Tongue (tissue), 2 donors: Measurements from ENCODE around the gene SKOR1. TPM values are rescaled to one million over a fixed set of nuclear protein-coding genes. Genes with fewer than 3 reads are reported as not detected.

Experiments
- DNase-seq: peaks from one replicate; pipeline ENCODE4 v3.0.0-alpha.2; 2015
- total RNA-seq: library from RNA; depleted of rRNA; stranded (reverse); fragments of >200 nt; gene quantifications from one replicate; pipeline ENCODE4 v1.2.3, GENCODE V29; 2014

SKOR1 gene
- total RNA-seq, 1 donor from 2014 or later: 0.31 TPM

DNA sequence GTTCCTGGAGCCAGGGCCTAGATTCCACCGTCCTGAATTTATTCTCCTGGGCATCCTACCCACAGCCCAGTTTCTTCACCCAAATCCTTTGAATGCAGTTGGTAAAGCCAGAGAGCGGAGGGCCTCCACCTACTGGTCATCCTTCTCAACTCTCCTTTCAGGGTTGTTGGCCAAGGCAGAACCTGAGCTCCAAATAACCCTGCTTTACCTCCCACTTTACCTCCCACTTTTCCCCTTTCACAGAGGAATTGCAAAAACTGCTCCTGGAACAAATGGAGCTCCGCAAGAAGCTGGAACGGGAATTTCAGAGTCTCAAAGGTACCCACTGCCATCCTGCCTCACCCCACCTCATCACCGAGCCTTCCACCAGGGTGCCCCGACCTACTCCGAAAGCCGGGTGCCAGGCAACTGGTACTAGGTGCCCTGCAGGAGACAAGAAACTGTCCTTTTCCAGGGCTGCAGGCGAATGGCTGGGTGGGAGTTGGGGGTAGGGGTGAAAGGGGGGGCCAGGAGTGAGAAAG is 6.8 kb downstream of the SKOR1 start:
- no peak for DNase-seq

DNA sequence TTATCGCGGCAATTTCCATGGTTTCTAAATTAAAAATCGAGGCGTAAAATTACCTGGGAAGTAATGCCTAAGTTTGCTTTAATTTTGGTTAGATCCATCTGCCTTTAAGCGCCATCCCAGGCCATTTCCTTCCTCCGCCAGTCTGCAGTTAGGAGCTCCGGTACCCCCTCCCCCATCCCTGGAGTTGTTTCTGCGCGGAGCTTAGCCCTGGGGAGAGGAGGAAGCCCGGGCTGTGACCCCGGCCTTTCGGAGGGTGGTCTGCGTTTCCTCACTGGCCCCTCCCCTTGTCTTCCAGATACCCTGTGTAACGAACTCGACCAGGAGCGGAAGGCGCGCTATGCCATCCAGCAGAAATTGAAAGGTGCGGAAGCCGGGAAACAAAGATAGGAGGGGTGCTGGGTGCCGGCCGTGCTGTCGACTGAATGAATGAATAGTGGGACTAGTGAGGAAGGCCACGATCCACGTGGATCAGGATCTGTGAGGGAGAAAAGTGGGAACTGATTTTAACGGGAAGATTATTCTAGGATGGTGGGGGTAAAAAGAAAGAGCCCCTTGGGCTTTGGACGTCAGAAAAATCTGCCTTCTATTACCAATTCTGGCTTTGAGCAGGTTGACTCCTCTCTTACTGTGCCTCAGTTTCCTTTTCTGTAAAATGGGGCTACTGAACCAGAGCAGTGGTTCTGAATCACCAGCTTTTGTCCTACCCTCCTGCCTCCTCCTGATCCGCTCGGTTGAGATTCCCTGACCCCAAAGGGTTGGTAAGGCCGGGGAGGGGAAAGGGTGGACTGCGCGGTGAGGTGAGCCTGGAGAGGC is 7.8 kb downstream of the SKOR1 start:
- DNase-seq: no peak

DNA sequence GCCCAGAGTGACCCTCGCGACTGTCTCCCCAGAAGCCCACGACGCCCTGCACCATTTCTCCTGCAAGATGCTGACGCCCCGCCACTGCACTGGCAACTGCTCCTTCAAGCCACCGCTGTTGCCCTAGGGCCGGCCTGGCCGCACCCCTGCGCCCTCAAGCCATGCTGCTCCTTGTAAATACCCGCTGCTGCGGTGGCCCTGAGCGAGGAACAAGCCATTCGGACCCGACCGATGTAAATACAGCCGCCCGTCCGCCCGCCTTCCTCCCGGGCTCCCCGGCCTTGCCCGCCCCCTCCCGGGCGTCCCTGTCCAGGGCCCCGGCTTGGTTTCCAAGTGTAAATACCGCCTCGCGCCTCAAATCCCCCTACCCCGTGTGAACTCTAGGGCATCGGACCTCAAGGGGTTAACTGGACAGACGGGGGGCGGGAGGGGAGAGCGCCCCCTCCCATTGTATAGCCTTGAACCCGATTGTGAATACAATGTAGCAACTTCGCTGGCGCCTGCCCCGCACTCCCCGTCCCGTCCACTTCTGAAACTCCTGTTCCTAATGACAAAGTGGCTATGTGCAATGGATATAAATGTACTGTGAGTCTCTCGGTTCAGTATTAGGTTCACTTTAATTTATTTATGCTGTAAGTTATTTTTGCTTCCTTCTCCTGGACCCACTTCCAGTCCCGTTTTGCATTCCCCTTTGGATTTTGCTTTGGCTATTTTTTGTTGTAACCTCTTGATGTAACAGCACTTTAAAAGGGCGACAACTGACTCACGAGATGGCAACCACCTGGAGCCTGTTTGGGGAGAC is 8.6 kb downstream of the SKOR1 start:
- DNase-seq: peak; percentile 71

DNA sequence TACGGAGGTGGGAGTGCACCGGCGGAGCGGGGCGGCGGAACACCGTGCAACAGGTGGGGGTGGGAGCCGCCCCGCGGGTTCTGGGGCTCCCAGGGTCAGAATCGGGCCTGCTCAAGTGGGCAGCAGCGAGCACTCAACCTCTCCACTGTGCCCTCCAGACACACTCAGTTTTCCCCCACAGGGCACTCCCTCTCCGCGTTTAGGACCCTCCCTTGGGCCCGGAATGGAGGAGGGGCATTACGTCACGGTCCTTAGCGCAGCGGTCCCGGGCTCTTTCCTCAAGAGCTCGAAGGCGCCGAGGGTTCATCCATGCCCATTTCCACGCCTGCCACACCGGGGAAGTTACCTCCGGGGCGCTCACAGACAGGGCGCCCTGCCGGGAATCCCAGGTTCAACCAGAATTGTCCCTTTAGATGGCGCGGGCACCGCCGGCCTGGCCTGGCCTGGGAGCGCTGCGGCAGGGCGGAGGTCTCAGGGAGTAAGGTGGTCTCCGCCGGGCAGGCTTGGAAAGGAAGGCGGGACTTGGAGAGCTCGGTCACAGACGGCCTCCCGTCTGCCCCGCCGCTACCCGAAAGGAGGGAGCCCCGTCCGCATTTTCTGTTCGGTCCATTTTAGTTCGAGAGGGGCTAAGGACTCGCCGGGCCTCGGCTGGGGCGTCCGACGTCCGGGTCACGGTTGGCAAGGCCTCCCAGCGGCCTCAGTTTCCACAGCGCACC is 9.4 kb downstream of the SKOR1 start:
- no peak for DNase-seq

DNA sequence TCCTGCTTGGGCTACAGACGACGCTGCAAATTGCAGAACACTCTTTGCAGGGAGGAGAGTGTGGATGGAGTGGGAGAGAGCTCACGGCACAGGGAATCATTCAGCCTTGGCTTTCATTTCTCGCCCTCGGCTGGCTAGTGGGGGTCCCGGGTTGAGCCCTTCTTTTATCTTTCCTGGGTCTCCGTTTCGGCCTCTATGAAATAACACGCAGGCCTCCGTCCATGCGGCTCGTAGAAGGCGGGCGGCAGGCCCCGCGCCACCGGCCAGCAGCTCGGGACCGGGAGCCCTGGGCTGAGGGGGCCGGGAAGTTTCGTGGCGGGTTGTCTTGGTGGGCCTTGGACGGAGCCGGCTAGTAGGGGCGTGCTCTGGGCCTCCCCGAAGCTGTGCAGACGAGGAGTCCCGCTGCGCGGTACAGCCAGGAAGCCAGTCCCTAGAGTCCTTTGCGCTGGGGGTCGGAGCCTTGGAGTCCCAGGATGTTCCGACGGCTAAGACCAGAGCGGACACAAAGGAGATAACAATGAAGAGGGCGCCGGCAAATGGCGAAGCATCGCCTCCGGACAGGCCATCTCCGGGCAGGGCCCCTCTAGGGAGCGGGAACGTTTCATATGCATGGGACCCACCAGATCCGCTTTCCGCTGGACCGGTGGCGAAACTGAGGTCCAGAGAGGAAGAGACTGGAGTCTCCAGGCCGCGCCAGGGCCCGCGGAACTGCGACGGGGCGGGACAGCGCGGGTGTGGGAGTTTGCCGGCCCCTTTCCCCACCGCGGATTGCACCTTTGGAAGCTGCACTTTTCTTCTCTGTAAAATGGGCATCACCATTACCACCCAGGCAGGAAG is 10.2 kb downstream of the SKOR1 start:
- no peak for DNase-seq

DNA sequence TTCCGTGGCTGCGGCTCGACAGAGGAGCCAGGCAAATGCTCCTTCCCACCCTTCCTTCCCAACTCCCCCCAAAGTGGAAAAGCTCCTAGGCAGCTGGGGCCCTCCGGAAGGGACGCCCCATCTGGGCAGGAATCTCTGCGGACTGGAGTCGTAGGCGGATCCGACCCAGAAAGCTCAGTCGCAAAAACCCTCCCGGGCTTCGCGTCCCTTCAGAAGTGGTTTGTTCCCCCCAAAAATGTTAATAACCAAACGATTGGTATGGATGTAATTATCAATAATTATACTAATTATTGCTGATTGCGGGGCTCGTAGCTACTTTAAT is 10.8 kb downstream of the SKOR1 start:
- no peak for DNase-seq

DNA sequence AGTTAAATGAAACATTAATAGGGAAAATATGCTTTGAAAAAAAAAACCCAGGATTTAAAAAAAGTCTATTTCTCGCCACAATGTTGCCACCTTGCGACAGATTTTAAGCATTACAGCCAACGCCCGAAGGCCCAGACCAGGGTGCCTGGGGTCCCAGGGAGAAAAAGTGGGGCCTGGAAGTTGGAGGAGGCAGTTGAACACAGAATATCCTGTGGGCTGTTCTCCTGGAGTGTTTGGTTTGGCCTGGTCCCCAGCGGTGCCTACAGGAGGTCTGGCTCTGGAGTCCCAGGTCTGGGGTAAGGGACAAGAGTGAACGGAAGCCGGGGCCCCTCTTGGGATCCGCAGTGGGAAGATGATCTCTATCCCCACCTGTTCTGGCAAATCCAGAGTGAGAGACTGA is 11.2 kb downstream of the SKOR1 start:
- peak; percentile 81 for DNase-seq

DNA sequence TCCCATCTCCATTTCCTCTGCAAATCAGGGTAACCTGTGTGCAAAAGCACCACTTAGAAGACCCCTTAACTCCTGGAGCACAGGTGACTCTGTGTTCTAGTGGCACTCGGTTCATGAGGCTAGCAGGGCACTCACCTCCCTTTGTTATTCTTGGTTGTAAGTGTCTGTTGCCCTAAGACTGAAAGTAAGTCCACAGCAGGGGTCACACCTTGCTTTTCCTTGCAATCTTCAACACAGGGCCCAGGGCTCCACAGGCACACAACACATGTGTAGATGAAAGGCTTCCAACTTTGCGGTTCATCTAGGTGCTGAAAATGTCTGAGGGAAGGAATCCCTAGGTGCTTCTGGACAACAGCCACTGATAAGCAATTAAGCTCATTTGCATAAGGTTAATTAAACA is 11.6 kb downstream of the SKOR1 start:
- no peak for DNase-seq

DNA sequence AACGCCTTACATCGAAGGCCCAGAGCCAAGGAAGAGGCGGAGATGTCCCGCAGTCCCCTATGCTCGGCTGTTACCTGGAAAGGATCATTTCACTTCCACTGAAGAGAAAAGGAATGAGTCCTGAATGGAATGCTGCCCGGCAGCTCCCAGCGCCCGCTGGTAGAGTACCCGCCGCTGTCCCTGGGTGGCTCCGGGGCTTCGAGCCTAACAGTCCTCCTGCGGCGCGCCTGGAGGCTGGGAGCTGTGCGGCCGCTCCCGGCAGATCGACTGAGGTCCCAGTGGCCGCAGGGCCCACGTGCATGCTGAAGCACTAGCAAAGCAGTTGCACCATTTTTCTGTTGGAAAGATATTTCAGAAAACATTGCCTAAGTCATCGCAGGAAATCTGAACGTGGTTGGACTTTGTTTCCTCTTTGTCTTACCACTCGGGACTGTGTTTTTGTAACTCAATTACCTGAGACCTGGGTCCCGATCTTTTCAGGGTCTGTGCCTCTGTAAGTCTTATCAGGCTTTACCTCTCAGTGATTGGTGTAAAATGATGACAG is 13.6 kb downstream of the SKOR1 start:
- peak; percentile 51 for DNase-seq

DNA sequence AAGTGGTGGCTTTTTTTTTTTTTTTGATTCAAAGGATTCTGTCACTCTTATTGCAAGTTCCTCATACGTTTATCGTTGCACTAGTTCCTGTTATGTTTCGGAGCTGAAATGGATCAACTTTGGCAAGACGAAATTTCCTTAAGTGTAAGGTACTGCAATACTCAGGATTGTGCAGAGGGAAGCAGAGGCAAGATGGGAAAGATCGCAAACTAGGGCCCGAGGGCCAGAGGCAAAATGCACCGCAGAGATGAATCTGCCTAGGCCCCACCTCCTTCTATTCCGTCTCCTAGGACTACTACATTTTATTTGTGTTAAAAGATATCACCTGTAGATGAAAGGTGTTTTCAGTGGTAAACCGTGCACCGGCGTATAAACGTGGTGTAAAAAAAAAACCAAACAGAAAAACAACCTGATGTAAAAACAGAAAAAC is 14.2 kb downstream of the SKOR1 start:
- peak; percentile 74 for DNase-seq

DNA sequence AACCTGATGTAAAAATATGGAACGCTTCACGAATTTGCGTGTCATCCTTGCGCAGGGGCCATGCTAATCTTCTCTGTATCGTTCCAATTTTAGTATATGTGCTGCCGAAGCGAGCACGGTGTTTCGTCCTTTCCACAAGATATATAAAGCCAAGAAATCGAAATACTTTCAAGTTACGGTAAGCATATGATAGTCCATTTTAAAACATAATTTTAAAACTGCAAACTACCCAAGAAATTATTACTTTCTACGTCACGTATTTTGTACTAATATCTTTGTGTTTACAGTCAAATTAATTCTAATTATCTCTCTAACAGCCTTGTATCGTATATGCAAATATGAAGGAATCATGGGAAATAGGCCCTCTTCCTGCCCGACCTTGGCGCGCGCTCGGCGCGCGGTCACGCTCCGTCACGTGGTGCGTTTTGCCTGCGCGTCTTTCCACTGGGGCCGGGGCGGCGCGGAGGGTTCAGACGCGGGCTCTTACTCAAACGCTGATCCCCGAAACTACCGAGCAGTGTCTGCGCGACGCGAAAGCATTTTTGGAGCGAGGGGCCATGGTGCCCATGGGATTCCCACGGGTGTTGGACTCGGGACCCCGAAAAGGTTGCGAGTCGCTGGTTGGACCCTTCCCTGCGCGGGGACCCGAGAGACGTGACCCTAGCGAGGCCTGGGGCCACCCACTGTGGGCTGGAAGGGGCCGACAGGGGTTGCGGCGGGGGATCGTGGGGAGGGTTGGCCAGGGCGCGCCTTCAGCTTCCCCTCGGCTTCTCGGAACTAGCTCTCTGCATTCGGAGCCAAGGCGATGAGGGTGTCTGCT is 14.8 kb downstream of the SKOR1 start, which contains the start of gene RNU6-1:
TSS of gene RNU6-1 (minus strand) at position 117 of the 820 bp plus-strand sequence.
- DNase-seq: peak; percentile 96

DNA sequence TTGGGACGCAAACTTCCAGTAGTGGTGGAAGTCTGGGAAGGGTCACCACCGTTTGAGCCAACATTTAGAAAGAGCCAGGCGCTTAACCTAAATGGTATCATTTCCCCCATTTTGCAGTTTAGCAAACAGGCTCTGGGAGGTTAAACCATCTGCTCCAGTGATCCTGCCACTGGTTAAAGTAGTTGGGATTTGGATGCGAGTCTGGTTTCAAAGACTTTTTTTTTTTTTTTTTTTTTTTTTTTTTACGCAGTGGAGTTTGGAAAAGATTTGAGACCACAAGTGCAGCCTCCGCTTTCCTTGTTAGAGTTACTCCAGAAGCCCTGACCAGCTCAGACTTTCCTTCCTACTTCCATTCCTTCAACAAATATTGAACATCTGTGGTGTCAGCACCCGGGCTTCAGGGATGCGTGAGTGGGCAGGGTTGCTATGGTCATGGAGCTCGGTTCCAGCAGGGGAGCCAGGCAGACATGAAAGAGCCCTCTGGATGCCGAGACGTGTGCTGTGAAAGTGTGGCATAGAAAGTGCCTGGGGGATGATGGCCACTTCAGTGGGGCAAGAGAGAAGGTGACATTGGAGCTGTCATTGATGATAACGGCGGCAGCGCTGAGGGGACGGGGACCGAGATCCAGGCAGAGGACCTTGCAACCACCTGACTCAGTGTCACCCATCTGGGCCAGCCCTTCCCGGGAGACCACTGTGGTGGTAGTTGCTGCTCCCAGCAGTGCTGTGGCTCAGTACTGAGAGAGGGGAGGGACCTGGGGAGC is 15.6 kb downstream of the SKOR1 start:
- peak; percentile 76 for DNase-seq

DNA sequence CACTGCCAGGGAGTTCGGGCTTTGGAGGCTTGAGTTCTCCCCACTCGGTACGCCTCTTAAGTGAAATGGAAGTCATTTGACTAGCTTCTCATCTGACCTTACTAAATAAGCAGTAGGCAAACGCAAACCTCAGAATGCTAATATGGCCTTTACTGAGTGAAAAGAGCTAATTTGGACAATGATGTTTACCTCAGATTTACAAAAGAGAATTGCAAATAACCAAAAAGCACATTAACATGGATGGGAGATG is 16.1 kb downstream of the SKOR1 start:
- no peak for DNase-seq

DNA sequence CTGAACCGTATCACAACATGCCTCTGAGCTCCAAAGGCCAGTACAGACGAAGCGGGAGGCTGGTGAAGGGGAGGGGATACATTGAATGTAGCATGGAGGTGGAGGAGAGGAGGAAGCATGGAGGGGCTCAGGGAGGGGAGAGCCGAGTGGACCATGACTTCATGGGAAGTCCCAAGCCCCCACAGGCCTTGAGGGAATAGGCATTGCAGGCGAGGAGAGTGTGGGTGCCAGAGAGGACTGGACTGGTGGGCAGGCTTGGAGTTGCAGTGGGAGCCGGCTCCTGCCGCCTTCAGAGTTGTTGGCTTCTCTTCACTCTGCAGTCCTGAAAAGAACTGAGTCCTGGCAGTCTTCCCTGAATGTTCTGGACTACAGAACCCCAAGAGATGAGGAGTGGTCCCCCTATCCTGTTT is 17.8 kb downstream of the SKOR1 start:
- no peak for DNase-seq

DNA sequence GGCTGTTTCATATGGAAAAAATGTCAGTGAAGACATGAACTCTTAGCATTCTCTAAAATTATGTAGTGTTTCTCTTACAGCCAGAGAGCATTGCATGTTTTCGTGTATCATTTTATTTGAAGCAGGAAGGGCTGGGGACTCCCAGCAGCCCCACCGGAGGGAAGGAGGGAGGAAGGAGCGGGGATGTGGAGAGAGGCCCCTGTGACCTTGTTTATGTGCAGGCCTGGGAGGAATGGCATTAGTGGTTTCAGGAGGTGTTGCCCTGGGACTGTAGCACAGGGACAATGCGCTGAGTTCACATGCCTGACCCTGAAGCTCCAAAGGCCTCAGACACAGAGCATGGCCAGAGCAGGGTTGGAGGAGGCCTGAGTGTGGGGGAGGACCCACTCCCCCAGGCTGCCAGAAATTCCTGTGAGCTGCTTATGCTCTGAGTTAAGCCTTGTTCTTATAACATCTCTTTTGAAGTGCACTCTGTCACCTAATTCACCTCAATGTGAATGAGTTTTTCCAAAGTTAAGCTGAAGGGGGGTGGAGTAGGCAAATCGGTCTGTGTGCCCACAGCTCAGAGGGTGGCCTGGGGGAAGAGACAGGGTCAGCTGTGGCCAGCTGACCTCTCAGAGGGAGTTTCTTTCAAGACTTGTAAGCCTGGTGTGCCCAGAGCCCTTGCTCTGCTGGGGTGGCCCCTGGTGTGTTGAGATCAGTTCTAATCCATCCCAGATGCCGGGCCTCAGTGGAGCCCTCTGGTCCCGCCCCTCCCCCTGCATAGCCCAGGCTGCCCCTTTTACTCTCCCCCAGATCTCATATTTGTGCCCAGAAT is 18.5 kb downstream of the SKOR1 start:
- DNase-seq: no peak

DNA sequence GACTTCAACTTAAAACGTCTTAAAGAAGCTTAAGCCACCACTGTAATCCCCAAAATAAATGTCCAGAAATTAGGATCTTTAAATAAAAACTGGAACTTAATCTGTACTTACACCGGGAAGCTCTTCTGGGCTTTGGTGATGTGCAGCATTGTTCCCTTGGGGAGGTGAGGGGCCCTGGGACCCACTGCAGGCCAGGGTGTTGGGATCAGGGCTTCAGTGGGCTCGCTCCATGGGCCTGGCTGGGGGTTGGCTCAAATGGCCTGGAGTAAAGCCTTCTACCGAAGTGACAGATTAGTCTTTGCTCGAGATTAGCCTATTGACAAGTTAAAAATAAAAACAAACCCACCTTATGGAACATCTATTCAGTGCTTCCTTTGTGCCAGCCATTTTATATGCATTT is 20.7 kb downstream of the SKOR1 start:
- DNase-seq: no peak

DNA sequence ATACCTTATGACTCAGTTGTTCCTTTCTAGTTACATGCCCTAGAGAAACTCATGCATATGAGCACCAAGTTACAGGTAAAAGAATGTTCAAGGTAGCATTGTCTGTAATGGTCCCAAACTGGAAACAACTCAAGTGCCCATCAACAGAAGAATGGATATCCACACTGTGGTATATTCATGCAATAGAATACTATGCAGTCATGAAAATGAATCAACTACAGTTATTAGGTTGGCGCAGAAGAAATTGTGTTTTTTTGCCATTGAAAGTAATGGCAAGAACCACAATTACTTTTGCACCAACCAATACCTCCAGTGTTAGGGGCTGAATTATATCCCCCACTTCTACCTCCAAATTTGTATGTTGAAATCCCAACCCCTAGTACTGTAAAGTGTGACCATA is 24.2 kb downstream of the SKOR1 start:
- DNase-seq: no peak

DNA sequence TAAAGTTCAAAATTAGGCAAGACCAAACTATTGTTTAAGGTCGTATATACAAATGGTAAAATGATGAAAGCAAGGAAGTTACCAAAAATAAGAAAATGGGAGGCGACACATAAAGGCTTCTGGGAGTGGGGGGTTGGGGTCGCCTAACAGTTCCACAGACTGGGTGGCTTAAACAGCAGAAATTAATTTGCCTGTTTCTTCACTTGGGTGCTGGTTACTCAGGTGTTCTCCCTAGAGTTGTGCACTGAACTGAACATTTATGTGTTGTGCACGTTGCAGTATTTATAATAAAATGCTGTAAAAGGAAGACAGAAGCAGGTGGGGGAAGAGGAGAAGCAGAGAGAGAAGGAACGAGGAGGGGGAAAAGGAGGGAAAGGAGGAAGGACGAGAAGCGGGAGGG is 25.0 kb downstream of the SKOR1 start:
- no peak for DNase-seq

DNA sequence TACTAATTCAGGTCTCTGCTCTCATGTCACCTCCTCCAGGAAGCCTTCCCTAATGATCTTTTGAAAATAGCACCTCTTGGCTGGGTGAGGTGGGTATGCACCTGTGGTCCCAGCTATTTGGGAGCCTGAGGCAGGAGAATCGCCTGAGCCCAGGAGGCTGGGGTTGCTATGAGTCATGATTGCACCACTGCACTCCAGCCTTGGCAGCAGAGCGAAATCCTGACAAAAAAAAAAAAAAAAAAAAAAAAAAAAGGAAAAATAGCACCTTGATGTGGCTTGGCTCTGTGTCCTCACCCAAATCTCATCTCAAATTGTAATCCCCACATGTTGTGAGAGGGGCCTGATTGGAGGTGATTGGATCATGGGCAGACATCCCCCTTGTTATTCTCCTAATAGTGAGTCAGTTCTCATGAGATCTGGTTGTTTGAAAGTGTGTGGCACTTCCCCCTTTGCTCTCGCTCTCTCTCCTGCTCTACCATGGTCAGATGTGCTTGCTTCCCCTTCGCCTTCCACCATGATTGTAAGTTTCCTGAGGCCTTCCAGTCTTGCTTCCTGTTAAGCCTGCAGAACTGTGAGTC is 25.8 kb downstream of the SKOR1 start:
- DNase-seq: no peak
